ENCODE measurements around the gene SMIM35. TPM values are rescaled to one million over a fixed set of nuclear protein-coding genes. Genes with fewer than 3 reads are reported as not detected.
"Not testable (repeated sequence)": the region's sequence is repeated elsewhere in the genome, so short reads cannot be mapped to it uniquely, and the experiment has no call there.

Gene SMIM35
- total RNA-seq, 1 experiment from 2014 or later, result not detected

DNA sequence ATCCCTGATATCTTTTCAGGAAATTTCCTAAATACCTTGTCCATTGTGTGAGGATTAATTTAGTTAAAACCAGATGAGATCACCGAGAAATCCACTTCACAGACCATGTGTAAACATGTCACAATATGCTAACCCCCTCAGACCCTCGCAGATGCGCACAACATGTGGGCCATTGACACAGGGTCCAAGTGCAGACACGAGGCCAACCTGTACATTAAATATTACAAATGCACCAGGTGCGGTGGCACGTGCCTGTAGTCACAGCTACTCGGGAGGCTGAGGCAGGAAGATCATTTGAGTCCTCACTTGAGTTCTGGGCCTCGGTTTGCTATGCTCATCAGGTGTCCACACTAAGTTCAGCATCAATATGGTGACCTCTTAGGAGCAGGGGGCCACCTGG, 19.8 kb downstream of the SMIM35 start:
- DNase-seq (ENCODE audit: low read depth), result no peak
- in situ Hi-C loops (cut with HindIII; ENCODE audit: low pct_unique_long_range_greater_than_20kb, low sequenced_read_pairs), result no loop called here

DNA sequence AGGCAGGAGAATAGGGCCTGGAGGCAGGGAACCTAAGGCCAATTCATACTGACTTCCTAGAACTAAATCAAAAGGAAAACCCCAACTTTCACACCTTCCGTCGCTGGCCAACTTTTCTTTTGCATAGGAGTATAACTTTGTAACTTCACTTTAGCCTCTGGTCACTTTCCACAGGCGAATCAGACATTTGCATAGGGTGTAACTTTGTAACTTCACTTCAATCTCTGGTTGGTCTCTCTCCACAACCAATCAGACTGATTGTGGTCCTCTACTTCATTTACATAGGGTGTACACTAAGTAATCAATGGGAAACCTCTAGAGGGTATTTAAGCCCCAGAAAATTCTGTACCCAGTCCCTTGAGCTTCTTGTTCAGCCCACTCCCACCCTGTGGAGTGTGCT, 21.4 kb downstream of the SMIM35 start:
- in situ Hi-C loops (cut with HindIII; ENCODE audit: low pct_unique_long_range_greater_than_20kb, low sequenced_read_pairs), result no loop called here
- DNase-seq (ENCODE audit: low read depth), result no peak

- no peak for DNase-seq (ENCODE audit: low read depth)
- in situ Hi-C loops (cut with HindIII; ENCODE audit: low pct_unique_long_range_greater_than_20kb, low sequenced_read_pairs), result no loop called here
Observed at GRCh38 chr11:118064956-118065355, 21.8 kb downstream of the SMIM35 start.

DNA sequence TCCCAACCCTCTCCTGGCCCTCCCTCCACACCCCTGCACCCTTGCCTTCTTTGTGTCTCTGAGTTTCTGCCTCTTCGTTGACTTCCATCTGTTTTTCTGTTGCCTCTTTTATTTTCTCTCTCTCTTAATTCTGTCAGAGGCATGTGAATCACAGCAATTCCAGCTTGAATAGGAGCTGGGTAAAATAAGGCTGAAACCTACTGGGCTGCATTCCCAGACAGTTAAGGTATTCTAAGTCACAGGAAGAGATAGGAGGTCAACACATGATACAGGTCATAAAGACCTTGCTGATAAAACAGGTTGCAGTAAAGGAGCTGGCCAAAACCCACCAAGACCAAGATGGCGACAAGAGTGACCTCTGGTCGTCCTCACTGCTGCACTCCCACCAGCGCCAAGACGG, 24.1 kb downstream of the SMIM35 start:
- in situ Hi-C loops (cut with HindIII; ENCODE audit: low pct_unique_long_range_greater_than_20kb, low sequenced_read_pairs); DNase-seq (ENCODE audit: low read depth): not testable (repeated sequence)

- in situ Hi-C loops (cut with HindIII; ENCODE audit: low pct_unique_long_range_greater_than_20kb, low sequenced_read_pairs); DNase-seq (ENCODE audit: low read depth): not testable (repeated sequence)
Observed at GRCh38 chr11:118062181-118062580, 24.6 kb downstream of the SMIM35 start.

DNA sequence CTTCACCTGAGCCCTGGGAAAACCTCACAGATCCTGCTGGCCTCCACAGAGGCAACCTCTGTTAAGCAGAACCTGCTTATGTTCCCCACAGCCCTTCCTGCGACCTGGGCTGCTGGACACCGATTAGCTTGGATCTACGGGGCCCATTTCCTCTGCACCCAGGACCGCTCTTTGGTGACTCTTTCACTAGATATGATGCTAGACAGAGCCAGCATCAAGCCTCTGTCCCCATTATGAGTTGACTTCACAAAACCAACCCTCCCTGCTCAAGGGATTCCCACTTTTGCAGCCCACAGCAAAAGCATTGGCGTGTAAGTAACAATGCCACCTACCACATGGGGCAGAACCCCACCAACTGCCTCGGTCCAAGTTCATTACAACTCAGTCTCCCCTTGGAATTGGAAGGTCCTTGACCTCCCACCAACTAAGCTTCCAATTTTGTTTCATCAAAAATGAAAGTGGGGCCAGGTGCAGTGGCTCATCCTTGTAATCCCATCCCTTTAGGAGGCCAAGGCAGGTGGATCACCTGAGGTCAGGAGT, 25.1 kb downstream of the SMIM35 start:
- no peak for DNase-seq (ENCODE audit: low read depth)
- in situ Hi-C loops (cut with HindIII; ENCODE audit: low pct_unique_long_range_greater_than_20kb, low sequenced_read_pairs), result no loop called here

DNA sequence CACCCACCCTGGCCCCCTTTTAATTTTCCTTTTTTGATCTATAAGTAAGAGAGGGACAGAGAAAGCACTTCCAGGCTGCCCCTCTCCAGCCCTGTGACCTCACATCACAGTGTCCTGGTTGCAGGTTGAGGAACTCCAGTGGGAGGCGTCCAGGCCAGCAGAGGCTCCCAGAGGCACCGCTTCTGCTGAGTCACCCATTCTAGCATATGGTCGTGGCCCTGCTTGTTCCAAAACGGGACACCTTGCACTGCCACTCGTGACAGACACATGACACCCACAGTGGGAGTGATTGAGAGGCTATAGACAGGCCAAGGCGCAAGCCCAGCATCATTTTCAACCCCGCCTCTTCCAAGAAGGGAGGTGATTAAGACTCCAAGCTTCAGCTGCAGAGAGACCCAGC, 25.9 kb downstream of the SMIM35 start:
- peak; percentile 5 for DNase-seq (ENCODE audit: low read depth)
- in situ Hi-C loops (cut with HindIII; ENCODE audit: low pct_unique_long_range_greater_than_20kb, low sequenced_read_pairs), result no loop called here

GRCh38 chr11:118060081-118060661, 26.6 kb downstream of the SMIM35 start:
- in situ Hi-C loops (cut with HindIII; ENCODE audit: low pct_unique_long_range_greater_than_20kb, low sequenced_read_pairs), result no loop called here
- DNase-seq (ENCODE audit: low read depth), result no peak

DNA sequence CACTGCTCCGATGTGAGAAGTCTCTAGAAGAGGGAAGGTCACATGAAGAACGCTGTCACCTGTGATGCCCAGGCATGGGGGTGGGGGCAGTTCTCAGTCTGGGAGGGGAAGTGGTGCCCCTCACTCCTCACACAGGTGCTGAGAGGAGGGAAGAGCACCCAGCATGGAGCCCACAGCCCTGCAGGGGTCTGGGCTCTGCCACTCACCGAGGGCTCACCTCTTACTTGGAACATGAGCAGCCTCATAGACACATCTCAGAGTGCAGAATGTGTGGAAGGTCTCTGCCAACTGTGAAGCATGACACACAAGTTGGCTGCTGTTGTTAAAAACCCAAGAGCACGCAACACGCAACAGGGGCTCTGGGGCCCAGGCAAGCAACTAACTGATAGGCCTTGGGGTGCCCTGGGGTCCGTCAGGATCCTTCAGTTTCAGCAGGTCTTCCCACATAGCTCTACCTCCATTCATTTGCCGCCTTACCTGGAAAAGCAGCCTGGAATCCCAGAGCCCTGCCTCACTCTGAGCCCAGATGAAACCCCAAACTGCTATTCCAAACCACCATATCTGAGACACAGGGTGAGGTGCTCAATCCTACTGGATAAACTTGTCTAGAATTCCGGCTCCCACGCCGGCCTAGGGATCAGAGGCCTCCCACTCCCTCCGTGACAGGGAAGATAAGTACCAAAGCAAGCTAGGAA, 27.4 kb downstream of the SMIM35 start:
- in situ Hi-C loops (cut with HindIII; ENCODE audit: low pct_unique_long_range_greater_than_20kb, low sequenced_read_pairs), result no loop called here
- no peak for DNase-seq (ENCODE audit: low read depth)

- in situ Hi-C loops (cut with HindIII; ENCODE audit: low pct_unique_long_range_greater_than_20kb, low sequenced_read_pairs), result no loop called here
- no peak for DNase-seq (ENCODE audit: low read depth)
Observed at GRCh38 chr11:118058311-118059245, 28.2 kb downstream of the SMIM35 start.

DNA sequence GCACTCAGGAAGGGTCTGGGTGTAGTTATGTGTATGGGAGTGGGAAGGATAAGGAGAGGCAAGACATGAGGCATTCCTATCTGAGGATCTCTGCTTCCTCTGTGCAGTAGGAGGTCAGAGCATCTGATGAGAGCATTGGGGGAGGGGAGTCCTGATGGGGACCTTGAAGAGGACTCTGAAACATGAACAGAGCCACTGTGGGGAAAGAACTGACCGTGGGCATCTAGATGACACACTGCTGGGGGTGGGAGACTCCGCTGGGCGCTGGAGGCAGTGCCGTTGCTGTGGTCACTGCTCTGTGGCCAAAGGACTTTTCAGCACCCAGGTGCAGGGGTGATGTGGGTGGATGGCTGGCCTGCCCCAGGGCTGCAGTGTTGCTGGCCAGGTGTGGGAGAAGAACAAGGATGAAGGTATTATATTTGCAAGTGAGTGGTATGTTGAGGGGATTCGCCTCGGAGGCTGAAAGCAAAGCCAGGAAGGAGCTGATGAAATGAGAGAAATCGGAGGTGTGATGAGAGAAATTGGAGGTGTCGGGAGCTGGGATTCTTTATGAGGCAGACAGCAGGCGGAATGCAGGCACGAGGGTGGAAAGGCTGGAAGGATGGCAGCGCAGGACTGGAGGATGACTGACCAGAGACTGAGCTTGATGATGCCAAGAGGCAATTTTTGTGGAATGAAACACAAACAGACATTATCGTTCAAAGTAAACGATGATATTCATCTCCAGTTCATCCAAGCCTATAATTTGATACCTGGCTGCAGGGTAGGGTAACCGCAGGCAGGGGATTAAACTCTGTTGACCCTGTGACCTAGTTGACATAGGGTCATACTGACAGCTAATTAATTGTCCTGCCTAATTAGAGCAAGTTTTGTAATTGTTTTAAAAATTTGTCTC, 29.3 kb downstream of the SMIM35 start:
- DNase-seq (ENCODE audit: low read depth), result no peak
- in situ Hi-C loops (cut with HindIII; ENCODE audit: low pct_unique_long_range_greater_than_20kb, low sequenced_read_pairs), result no loop called here

- DNase-seq (ENCODE audit: low read depth), result no peak
- in situ Hi-C loops (cut with HindIII; ENCODE audit: low pct_unique_long_range_greater_than_20kb, low sequenced_read_pairs), result no loop called here
Observed at GRCh38 chr11:118056806-118057205, 30.0 kb downstream of the SMIM35 start.

GRCh38 chr11:118055966-118056365, 30.8 kb downstream of the SMIM35 start:
- in situ Hi-C loops (cut with HindIII; ENCODE audit: low pct_unique_long_range_greater_than_20kb, low sequenced_read_pairs), result no loop called here
- no peak for DNase-seq (ENCODE audit: low read depth)

GRCh38 chr11:118054712-118055640, 31.8 kb downstream of the SMIM35 start:
- DNase-seq (ENCODE audit: low read depth), result no peak
- in situ Hi-C loops (cut with HindIII; ENCODE audit: low pct_unique_long_range_greater_than_20kb, low sequenced_read_pairs), result no loop called here

DNA sequence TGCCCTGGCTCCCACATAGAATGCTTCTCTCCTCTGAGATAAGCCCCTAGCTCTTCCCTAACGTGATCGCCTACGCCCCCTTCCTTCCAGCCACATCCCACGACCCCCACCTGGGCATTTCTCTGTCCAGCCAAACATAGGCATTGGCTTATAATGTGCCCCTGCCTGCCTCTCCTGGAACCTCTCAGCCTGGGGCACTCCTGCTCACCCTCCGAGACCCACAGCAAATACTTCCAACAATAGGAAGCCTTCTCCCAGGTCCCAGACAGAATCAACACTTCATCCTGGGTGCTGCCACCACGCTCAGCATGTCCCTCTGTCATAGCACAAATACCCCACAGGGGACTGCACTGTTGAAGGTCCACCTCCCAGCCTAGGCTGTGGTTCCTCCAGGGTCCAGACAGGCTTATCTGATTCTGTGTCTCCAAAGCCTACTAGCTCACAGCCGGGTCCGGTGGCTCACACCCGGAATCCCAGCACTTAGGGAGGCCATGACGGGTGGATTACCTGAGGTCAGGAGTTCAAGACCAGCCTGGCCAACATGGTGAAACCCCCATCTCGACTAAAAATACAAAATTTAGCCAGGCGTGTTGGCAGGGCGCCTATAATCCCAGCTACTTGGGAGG, 34.1 kb downstream of the SMIM35 start:
- in situ Hi-C loops (cut with HindIII; ENCODE audit: low pct_unique_long_range_greater_than_20kb, low sequenced_read_pairs), result no loop called here
- DNase-seq (ENCODE audit: low read depth), result no peak

DNA sequence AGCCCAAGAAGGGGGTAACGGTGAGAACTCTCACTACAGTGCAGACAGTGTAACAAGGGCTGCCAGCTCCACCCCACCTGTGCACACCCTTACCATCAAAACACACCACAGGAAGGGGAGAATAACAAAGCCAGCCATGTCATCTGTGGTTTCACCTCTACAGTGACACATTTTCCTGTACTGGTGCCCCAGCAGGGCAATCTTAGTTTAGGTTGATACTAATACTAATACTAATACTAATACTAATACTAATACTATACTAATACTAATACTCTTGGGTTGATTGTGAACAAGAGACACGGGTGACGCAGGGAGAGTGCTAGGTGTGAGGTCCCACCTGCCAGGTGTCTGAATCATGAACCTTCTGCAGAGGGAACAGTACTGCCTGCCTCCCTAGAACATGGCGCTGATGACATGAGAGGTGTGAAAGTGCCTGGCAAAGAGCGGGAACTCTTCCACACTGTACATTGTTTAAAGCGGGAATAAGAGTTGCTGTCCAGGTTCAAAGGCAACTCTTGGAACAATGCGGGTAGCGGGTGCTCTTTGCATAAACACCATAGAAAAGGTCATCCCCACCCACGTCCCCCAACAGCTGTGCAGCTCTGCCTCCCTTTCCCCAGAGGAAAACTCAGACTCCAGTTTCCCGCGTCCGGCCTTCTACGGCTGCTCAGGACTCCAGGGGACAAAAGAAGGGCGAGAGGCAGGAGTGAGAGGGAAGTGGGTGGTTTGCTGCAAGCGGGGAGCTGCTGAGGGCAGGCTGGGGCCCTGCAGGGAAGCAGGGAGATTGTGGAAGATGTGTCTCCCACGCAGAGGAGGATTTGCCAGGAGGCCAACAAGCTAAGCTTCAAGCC, 34.9 kb downstream of the SMIM35 start:
- no peak for DNase-seq (ENCODE audit: low read depth)
- in situ Hi-C loops (cut with HindIII; ENCODE audit: low pct_unique_long_range_greater_than_20kb, low sequenced_read_pairs), result no loop called here
